ENCODE results near the gene ZNF561. TPM values are rescaled to one million over a fixed set of nuclear protein-coding genes. Genes with fewer than 3 reads are reported as not detected.
A peak's percentile ranks its signal among the peaks of the same experiment; 100 is the strongest.
"Not testable (repeated sequence)": the region's sequence is repeated elsewhere in the genome, so short reads cannot be mapped to it uniquely, and the experiment has no call there.

ZNF561 gene
- polyA plus RNA-seq = 19.1 TPM

DNA sequence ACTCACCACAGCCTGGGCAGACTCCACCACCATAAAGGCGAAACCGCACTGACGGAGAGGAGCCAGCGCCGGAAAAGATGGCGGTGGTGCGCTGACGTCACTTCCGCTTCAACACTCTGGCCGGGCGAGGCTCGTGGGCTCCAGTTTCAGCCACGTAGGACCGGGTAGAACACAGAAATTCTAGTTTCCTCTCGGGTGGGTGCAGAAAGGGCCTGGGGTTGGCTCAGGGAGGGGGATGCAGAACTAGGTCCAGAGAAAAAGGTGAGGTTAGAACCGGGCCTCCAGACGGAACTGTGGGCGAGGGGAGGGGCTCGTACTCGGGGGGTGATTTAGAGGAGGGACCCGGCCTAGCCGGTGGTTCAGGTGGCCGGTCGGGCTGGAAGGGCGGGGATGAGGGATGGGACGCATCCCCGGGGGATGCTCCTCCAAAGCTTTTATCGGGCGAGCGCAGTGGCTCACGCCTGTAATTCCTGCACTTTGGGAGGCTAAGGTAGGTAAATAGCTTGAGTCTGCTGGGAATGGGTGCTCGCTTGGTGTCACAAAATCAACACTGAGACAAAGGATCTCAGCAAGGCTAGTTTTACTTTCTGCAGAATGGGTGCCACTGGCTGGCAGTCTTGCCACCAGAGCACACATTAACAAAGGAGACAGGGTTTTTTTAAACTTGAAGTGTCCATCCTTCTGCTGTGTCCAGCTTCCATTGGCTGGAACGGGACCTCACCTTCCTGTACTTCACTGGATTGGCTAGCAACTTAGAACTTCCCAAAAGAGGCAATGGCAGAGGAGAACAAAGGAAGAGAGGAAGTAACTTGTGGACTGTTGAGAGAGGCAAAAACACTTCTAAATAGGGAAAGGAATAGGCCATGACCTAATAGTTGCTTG lies at the start of gene ZNF561:
TSS of gene ZNF561 (minus strand) at position 77 of the 882 bp plus-strand sequence. CDS start 1,776 bp downstream, outside the sequence.
- Mint-ChIP-seq H3K9me3 (peaks cover 0 to 8% (median 4%) of the 10 kb centered on the region in 3 donors), H3K27me3 (no peaks in the 10 kb centered on the region), H3K4me3 (peak within 1 kb of the TSS; percentile 99 to 100 (median 99)), H3K36me3 (peaks cover 10% of the 10 kb centered on the region), H3K27ac (peak within 1 kb of the TSS; percentile 100), H3K4me1 (peaks cover 14 to 16% (median 14%) of the 10 kb centered on the region in 3 donors)

GRCh38 chr19:9668544-9668943 lies 47.5 kb upstream of the ZNF561 start:
- Mint-ChIP-seq H3K27ac (no peak overlapping the region), H3K36me3 (peaks cover 38% of the 10 kb centered on the region), H3K4me1 (peaks cover 19 to 24% (median 20%) of the 10 kb centered on the region in 3 donors), H3K9me3 (peaks cover 12 to 37% (median 13%) of the 10 kb centered on the region in 3 donors), H3K27me3 (no peaks in the 10 kb centered on the region), H3K4me3 (peak overlapping the region in 2 of 4 donors; percentile 6 to 42)

GRCh38 chr19:9667898-9668297 lies 46.9 kb upstream of the ZNF561 start:
- no peak overlapping the region for H3K27ac Mint-ChIP-seq

GRCh38 chr19:9658769-9659168 lies 37.7 kb upstream of the ZNF561 start:
- H3K36me3 Mint-ChIP-seq = peaks cover 13% of the 10 kb centered on the region
- H3K4me1 Mint-ChIP-seq = peaks cover 4 to 9% (median 7%) of the 10 kb centered on the region in 3 donors
- H3K27me3 Mint-ChIP-seq = no peaks in the 10 kb centered on the region

More at GRCh38 chr19:9667898-9668297, 46.9 kb upstream of the ZNF561 start:
- H3K4me1 Mint-ChIP-seq = peaks cover 17 to 25% (median 20%) of the 10 kb centered on the region in 3 donors
- H3K9me3 Mint-ChIP-seq = peaks cover 10 to 35% (median 11%) of the 10 kb centered on the region in 3 donors
- H3K27me3 Mint-ChIP-seq = no peaks in the 10 kb centered on the region
- H3K4me3 Mint-ChIP-seq = no peak overlapping the region
- H3K36me3 Mint-ChIP-seq = peaks cover 39% of the 10 kb centered on the region

DNA sequence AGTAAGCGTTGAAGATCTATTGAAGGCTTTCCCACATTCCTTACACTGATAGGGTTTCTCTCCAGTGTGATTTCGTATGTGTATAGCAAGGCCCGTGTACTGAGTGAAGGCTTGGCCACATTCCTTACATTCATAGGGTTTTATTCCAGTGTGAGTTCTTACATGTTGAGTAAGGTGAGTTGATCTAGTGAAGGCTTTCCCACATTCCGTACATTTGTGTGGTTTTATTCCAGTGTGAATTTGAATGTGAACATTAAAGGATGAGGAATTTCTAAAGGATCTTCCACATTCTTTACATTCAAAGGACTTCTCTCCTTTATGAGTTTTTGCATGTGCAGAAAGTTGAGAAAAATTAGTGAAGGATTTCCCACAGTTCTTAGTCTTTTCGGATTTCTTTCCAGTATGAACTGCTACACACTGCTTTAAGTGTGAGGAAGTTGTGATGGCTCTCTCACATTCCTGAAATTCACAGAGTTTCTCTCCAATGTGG lies 32.1 kb upstream of the ZNF561 start:
- not testable (repeated sequence) for H3K27ac Mint-ChIP-seq, H3K4me3 Mint-ChIP-seq, H3K4me1 Mint-ChIP-seq, H3K27me3 Mint-ChIP-seq
- Mint-ChIP-seq H3K36me3 (peaks cover 36% of the 10 kb centered on the region), H3K9me3 (peaks cover 15 to 20% (median 18%) of the 10 kb centered on the region in 3 donors)

More at GRCh38 chr19:9658769-9659168, 37.7 kb upstream of the ZNF561 start:
- Mint-ChIP-seq H3K27ac (no peak overlapping the region), H3K9me3 (peaks cover 0 to 2% (median 0%) of the 10 kb centered on the region in 3 donors), H3K4me3 (no peak overlapping the region)

GRCh38 chr19:9651464-9651863 lies 30.4 kb upstream of the ZNF561 start:
- H3K27ac Mint-ChIP-seq, H3K4me3 Mint-ChIP-seq, H3K4me1 Mint-ChIP-seq, H3K27me3 Mint-ChIP-seq: not testable (repeated sequence)
- peaks cover 15 to 20% (median 17%) of the 10 kb centered on the region in 3 donors for H3K9me3 Mint-ChIP-seq
- H3K36me3 Mint-ChIP-seq = peaks cover 31% of the 10 kb centered on the region

- no peak overlapping the region for H3K27ac Mint-ChIP-seq
- H3K9me3 Mint-ChIP-seq = peaks cover 15 to 20% (median 17%) of the 10 kb centered on the region in 3 donors
- no peaks in the 10 kb centered on the region for H3K27me3 Mint-ChIP-seq
- no peak overlapping the region for H3K4me3 Mint-ChIP-seq
- H3K4me1 Mint-ChIP-seq = no peaks in the 10 kb centered on the region
- peaks cover 26% of the 10 kb centered on the region for H3K36me3 Mint-ChIP-seq
Measured at GRCh38 chr19:9650345-9650744, 29.3 kb upstream of the ZNF561 start.

GRCh38 chr19:9645472-9645871 lies 24.4 kb upstream of the ZNF561 start:
- H3K4me3 Mint-ChIP-seq = no peak overlapping the region
- H3K27me3 Mint-ChIP-seq = no peaks in the 10 kb centered on the region
- peaks cover 0 to 2% (median 0%) of the 10 kb centered on the region in 3 donors for H3K4me1 Mint-ChIP-seq
- peaks cover 13% of the 10 kb centered on the region for H3K36me3 Mint-ChIP-seq
- H3K27ac Mint-ChIP-seq = no peak overlapping the region
- H3K9me3 Mint-ChIP-seq = peaks cover 0 to 12% (median 1%) of the 10 kb centered on the region in 3 donors

DNA sequence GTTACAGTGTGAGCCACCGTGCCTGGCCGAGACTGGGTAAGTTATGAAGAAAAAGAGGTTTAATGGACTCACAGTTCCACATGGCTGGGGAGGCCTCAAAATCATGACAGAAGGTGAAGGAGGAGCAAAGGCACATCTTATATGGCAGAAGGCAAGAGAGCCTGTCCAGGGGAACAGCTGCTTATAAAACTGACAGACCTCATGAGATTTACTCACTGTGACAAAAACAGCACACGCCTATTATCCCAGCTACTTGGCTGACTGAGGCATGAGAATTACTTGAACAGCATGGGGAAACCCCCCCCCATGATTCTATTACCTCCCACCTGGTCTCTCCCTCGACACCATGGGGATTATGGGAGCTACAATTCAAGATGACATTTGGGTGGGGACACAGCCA lies 23.4 kb upstream of the ZNF561 start:
- Mint-ChIP-seq H3K4me3 (no peak overlapping the region), H3K9me3 (peaks cover 0 to 12% (median 1%) of the 10 kb centered on the region in 3 donors), H3K36me3 (peaks cover 15% of the 10 kb centered on the region), H3K4me1 (peaks cover 0 to 2% (median 0%) of the 10 kb centered on the region in 3 donors), H3K27me3 (no peaks in the 10 kb centered on the region), H3K27ac (peak overlapping the region in 1 of 3 donors; percentile 20)

- H3K36me3 Mint-ChIP-seq = peaks cover 10% of the 10 kb centered on the region
- no peak overlapping the region for H3K4me3 Mint-ChIP-seq
- no peak overlapping the region for H3K27ac Mint-ChIP-seq
- peaks cover 0 to 12% (median 1%) of the 10 kb centered on the region in 3 donors for H3K9me3 Mint-ChIP-seq
- H3K27me3 Mint-ChIP-seq = no peaks in the 10 kb centered on the region
- H3K4me1 Mint-ChIP-seq = peaks cover 0 to 2% (median 0%) of the 10 kb centered on the region in 3 donors
Measured at GRCh38 chr19:9641810-9642209, 20.8 kb upstream of the ZNF561 start.

- Mint-ChIP-seq H3K27ac (no peak overlapping the region), H3K9me3 (peaks cover 0 to 12% (median 1%) of the 10 kb centered on the region in 3 donors), H3K4me1 (peaks cover 0 to 2% (median 0%) of the 10 kb centered on the region in 3 donors)
Measured at GRCh38 chr19:9640956-9641355, 19.9 kb upstream of the ZNF561 start.

GRCh38 chr19:9636018-9636417 lies 15.0 kb upstream of the ZNF561 start:
- Mint-ChIP-seq H3K9me3 (peaks cover 0 to 3% (median 1%) of the 10 kb centered on the region in 3 donors), H3K4me1 (no peaks in the 10 kb centered on the region), H3K36me3 (peaks cover 17% of the 10 kb centered on the region), H3K4me3 (no peak overlapping the region), H3K27ac (no peak overlapping the region), H3K27me3 (no peaks in the 10 kb centered on the region)

More at GRCh38 chr19:9640956-9641355, 19.9 kb upstream of the ZNF561 start:
- Mint-ChIP-seq H3K4me3 (peak overlapping the region in 1 of 4 donors; percentile 48), H3K27me3 (no peaks in the 10 kb centered on the region), H3K36me3 (peaks cover 10% of the 10 kb centered on the region)

- H3K27me3 Mint-ChIP-seq = no peaks in the 10 kb centered on the region
- H3K4me1 Mint-ChIP-seq = peaks cover 0 to 4% (median 3%) of the 10 kb centered on the region in 3 donors
- H3K27ac Mint-ChIP-seq = no peak overlapping the region
- H3K36me3 Mint-ChIP-seq = peaks cover 10% of the 10 kb centered on the region
- no peaks in the 10 kb centered on the region for H3K9me3 Mint-ChIP-seq
- H3K4me3 Mint-ChIP-seq = no peak overlapping the region
Measured at GRCh38 chr19:9627856-9628255, 6.8 kb upstream of the ZNF561 start.

DNA sequence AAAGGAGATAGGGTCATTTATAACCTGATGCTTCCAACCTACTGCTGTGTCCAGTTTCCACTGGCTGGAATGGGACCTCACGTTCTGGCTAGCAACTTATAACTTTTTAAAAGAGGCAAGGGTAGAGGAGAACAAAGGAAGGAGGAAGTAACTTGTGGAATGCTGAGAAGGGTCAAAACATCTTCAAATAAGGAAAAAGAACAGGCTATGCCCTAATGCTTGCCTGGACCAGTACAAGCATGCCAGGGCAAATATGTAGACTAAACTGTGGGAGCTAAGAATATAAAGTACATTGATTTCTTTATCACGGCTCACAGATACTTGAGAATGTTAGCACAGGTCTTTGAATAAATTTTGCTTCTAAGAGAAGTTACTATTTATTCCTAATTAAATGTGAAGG lies 1.5 kb upstream of the ZNF561 start:
- no peaks in the 10 kb centered on the region for H3K27me3 Mint-ChIP-seq
- peaks cover 14 to 16% (median 14%) of the 10 kb centered on the region in 3 donors for H3K4me1 Mint-ChIP-seq
- peak overlapping the region in 2 of 3 donors; percentile 53 to 71 for H3K27ac Mint-ChIP-seq
- peak overlapping the region in 3 of 4 donors; percentile 48 to 70 (median 50) for H3K4me3 Mint-ChIP-seq
- H3K9me3 Mint-ChIP-seq = peaks cover 0 to 8% (median 4%) of the 10 kb centered on the region in 3 donors
- peaks cover 9% of the 10 kb centered on the region for H3K36me3 Mint-ChIP-seq

DNA sequence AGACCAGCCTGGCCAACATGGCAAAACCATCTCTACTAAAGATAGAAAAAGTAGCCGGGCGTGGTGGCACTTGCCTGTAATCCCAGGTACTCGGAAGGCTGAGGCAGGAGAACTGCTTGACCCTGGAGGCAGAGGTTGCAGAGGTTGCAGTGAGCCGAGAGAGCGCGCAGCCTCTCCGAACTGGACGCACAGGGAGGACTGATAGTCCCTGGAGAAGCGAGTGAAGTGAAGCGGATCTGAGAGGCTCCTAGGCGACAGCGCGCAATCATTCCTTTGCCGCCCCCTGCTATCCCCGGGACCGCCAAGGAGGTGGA lies 233 bp downstream of the ZNF561 start:
- Mint-ChIP-seq H3K4me3 (peak overlapping the region; percentile 99 to 100 (median 99)), H3K27ac (peak overlapping the region; percentile 100), H3K9me3 (peaks cover 0 to 8% (median 4%) of the 10 kb centered on the region in 3 donors), H3K27me3 (no peaks in the 10 kb centered on the region), H3K4me1 (peaks cover 12 to 15% (median 14%) of the 10 kb centered on the region in 3 donors), H3K36me3 (peaks cover 12% of the 10 kb centered on the region)

All from IgD-negative memory B cell (primary cell).